Upper lobe of left lung (tissue), 6 donors: Measurements from ENCODE around the gene TUBB. TPM values are rescaled to one million over a fixed set of nuclear protein-coding genes. Genes with fewer than 3 reads are reported as not detected.

Experiments used
- ATAC-seq, 2 donors: fragments of 200-7000 bp; cut with Tn5 transposase; one replicate each; pipeline ENCODE4 v1.9.1; 2022; ENCODE audit warnings: mild to moderate bottlenecking in 2 of 2, moderate library complexity in 2 of 2; ENCODE audit not compliant: low FRiP score in 2 of 2
- DNase-seq, 2 donors: peaks; one replicate each; pipeline ENCODE4 v3.0.0-alpha.2; 2019 to 2020
- H3K27ac ChIP-seq, 4 donors: fragments of 200-600 bp; sonication (generic); one replicate each; pipeline ENCODE4 v1.5.1; 2016 to 2019
- H3K27me3 ChIP-seq, 4 donors: fragments of 200-600 bp; sonication (generic); one replicate each; pipeline ENCODE4 v1.5.1; 2017 to 2019
- H3K36me3 ChIP-seq, 4 donors: fragments of 200-600 bp; sonication (generic); one replicate each; pipeline ENCODE4 v1.5.1; 2016 to 2019
- H3K4me1 ChIP-seq, 4 donors: fragments of 200-600 bp; sonication (generic); one replicate each; pipeline ENCODE4 v1.5.1; 2018 to 2019
- H3K4me3 ChIP-seq, 4 donors: fragments of 200-600 bp; sonication (generic); one replicate each; pipeline ENCODE4 v1.5.1; 2017 to 2019; ENCODE audit warnings: mild to moderate bottlenecking in 2 of 4, moderate library complexity in 1 of 4
- H3K9me3 ChIP-seq, 4 donors: fragments of 200-600 bp; sonication (generic); one replicate each; pipeline ENCODE4 v1.5.1; 2018 to 2019
- EP300 ChIP-seq, 4 donors: sonication (generic); formaldehyde crosslinking; IDR thresholded peaks; one replicate each; pipeline ENCODE4 v1.5.1; 2017; ENCODE audit warnings: antibody characterized with exemption in 4 of 4, control low read depth in 2 of 4
- POLR2A ChIP-seq, 4 donors: fragments of 450-650 bp; IDR thresholded peaks; one replicate each; pipeline ENCODE4 v1.5.1; 2016 to 2017; ENCODE audit warnings: antibody characterized with exemption in 4 of 4, mild to moderate bottlenecking in 2 of 4
- POLR2AphosphoS5 ChIP-seq, 2 donors: sonication (generic); formaldehyde crosslinking; IDR thresholded peaks; one replicate each; pipeline ENCODE4 v1.5.1; 2017; ENCODE audit warnings: antibody characterized with exemption in 2 of 2
- WGBS, 2 donors: methylation state at CpG; one replicate each; pipeline ENCODE4 v1.1.5; 2017 to 2018; 5-methylcytosine and 5-hydroxymethylcytosine counted together
- total RNA-seq, 6 donors: library from RNA; depleted of rRNA in 4 of 6; stranded (reverse); fragments of >200 nt in 4 of 6; gene quantifications; one replicate each; pipeline versions ENCODE4 v1.1.0 to v1.2.1, GENCODE V29; 2016 to 2021
- TF ChIP-seq, protein P1 (sequence below), 6 experiments: fragments of 450-650 bp in 4 of 6; fragments of 200-600 bp in 2 of 6; sonication (generic) in 2 of 6; IDR thresholded peaks; one replicate each; pipeline ENCODE4 v1.5.1; 2016 to 2019; ENCODE audit warnings: antibody characterized with exemption in 6 of 6
- donor health status: DM: no; HTN: no; CAD: no; lungs with moderate emphysema.
- donor health status: DM: no; HTN: yes; CAD: no; lungs with severe emphysema.

Gene TUBB
- total RNA-seq, 6 donors from 2014 or later: 71.2 to 347 (median 149) TPM

DNA sequence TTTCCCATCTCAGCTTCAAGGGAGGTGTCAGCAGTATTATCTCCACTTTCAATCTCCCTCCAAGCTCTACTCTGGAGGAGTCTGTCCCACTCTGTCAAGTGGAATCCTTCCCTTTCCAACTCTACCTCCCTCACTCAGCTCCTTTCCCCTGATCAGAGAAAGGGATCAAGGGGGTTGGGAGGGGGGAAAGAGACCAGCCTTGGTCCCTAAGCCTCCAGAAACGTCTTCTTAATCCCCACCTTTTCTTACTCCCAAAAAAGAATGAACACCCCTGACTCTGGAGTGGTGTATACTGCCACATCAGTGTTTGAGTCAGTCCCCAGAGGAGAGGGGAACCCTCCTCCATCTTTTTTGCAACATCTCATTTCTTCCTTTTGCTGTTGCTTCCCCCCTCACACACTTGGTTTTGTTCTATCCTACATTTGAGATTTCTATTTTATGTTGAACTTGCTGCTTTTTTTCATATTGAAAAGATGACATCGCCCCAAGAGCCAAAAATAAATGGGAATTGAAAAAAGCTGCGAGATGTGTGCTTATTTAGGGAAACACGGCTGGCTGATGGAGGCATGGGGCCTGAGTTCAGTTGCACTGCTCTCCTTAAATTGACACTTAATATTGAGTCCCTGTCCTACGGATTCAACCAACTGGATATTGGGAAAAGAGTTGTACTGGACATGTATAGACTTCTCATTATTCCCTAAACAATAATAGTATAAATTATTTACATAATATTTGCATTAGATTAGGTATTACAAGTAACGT lies 4.9 kb downstream of the TUBB start:
- 50% methylated on average over 6 of the region's 6 CpGs for WGBS, 2 donors
- H3K4me3 ChIP-seq: no peak overlapping the region
- TF ChIP-seq EP300 (IDR thresholded peaks at IDR 0.05): no peak
- TF ChIP-seq, protein P1, sequence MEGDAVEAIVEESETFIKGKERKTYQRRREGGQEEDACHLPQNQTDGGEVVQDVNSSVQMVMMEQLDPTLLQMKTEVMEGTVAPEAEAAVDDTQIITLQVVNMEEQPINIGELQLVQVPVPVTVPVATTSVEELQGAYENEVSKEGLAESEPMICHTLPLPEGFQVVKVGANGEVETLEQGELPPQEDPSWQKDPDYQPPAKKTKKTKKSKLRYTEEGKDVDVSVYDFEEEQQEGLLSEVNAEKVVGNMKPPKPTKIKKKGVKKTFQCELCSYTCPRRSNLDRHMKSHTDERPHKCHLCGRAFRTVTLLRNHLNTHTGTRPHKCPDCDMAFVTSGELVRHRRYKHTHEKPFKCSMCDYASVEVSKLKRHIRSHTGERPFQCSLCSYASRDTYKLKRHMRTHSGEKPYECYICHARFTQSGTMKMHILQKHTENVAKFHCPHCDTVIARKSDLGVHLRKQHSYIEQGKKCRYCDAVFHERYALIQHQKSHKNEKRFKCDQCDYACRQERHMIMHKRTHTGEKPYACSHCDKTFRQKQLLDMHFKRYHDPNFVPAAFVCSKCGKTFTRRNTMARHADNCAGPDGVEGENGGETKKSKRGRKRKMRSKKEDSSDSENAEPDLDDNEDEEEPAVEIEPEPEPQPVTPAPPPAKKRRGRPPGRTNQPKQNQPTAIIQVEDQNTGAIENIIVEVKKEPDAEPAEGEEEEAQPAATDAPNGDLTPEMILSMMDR (IDR thresholded peaks at IDR 0.05): no peak
- TF ChIP-seq POLR2AphosphoS5 (IDR thresholded peaks at IDR 0.05): no peak
- no peak for TF ChIP-seq POLR2A (IDR thresholded peaks at IDR 0.05)
- H3K36me3 ChIP-seq: peaks cover 38 to 80% (median 63%) of the 10 kb centered on the region in 4 donors
- H3K27me3 ChIP-seq: no peaks in the 10 kb centered on the region
- no peaks in the 10 kb centered on the region for H3K9me3 ChIP-seq
- peak overlapping the region in 1 of 4 donors; percentile 30 for H3K27ac ChIP-seq
- no peak for DNase-seq
- H3K4me1 ChIP-seq: peaks cover 12 to 41% (median 30%) of the 10 kb centered on the region in 4 donors
- no peak for ATAC-seq

DNA sequence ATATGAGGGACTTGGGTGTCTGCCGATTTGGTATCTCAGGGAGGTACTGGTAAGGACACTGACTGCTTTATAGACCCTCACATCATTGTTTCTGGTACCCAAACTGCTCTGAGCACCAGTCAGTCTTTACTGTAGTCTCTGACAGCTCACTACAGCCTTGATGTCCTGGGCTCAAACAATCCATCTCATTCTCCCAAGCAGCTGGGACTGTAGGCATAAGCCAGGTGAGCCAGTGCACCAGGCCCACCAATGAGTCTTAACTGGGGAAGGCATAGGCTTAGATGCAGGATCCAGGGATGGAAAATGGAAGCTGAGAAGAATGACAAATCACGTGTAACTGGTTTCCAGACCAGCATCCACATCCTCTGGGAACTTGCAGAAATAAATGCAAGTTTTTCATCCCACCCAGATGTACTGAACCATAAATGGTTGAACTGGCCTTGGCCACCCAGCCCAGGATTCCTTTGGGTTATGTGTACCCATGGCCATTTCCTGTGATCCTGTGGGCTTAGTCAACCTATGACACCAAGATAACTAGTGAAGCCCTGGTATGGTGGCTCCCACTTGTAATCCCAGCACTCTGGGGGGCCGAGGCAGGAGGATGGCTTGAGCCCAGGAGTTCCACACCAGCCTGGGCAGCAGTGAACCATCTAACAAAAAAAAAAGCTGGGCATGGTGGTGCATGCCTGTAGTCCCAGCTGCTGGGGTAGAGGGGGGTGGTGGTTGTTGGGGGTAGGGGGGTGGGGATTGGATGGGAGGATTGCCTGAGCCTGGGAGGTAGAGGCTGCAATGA lies 5.8 kb downstream of the TUBB start:
- peaks cover 40 to 88% (median 69%) of the 10 kb centered on the region in 4 donors for H3K36me3 ChIP-seq
- no peak for DNase-seq
- peak overlapping the region in 2 of 4 donors; percentile 30 to 32 for H3K27ac ChIP-seq
- H3K27me3 ChIP-seq: no peaks in the 10 kb centered on the region
- no peak for TF ChIP-seq POLR2A (IDR thresholded peaks at IDR 0.05)
- TF ChIP-seq, protein P1 (IDR thresholded peaks at IDR 0.05): no peak
- no peak for TF ChIP-seq EP300 (IDR thresholded peaks at IDR 0.05)
- TF ChIP-seq POLR2AphosphoS5 (IDR thresholded peaks at IDR 0.05): no peak
- H3K9me3 ChIP-seq: no peaks in the 10 kb centered on the region
- peaks cover 18 to 49% (median 37%) of the 10 kb centered on the region in 4 donors for H3K4me1 ChIP-seq
- 53 to 59% methylated on average over 2 to 3 of the region's 3 CpGs for WGBS, 2 donors
- no peak for ATAC-seq
- H3K4me3 ChIP-seq: no peak overlapping the region

DNA sequence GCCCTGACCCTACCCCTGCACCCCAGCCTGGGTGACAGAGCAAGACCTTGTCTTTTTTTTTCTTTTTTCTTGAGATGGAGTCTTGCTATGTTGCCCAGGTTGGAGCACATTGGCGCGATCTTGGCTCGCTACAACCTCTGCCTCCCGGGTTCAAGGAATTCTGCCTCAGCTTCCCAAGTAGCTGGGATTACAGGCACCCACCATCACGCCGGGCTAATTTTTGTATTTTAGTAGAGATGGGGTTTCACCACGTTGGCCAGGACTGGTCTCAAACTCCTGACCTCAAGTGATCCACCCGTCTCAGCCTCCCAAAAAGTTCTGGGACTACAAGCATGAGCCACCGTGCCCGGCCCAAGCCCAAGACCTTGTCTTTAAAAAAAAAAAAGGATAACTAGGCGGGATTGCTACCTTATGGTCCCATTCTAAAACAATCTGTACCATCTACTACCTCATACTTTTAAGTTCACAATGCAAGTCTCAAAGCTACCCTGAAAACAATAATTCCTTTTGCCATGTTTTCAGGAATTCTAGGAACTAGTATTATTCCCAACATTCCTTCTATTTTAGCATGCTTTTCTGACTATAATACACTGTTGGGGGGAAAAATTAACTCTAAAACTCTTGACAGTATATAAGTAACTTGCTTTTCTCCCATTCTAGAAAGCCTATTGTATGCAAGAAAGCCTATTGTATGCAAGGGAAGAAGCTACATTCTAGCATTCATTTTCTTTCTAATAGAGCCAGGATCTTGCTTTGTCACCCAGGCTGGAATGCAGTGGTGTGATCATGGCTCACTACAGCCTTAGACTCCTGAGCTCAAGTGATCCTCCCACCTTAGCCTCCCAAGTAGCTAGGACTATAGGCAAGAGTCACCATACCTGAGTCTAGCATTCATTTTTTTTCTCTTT lies 6.6 kb downstream of the TUBB start:
- WGBS, 2 donors: 87 to 91% methylated on average over 11 of the region's 11 CpGs
- Histone ChIP-seq H3K4me3 (no peak overlapping the region), H3K4me1 (peaks cover 21 to 54% (median 38%) of the 10 kb centered on the region in 4 donors), H3K9me3 (no peaks in the 10 kb centered on the region), H3K27me3 (no peaks in the 10 kb centered on the region), H3K27ac (peak overlapping the region in 1 of 4 donors; percentile 32), H3K36me3 (peaks cover 40 to 94% (median 73%) of the 10 kb centered on the region in 4 donors)
- ATAC-seq: no peak
- DNase-seq: no peak
- TF ChIP-seq EP300 (IDR thresholded peaks at IDR 0.05) (no peak), POLR2AphosphoS5 (IDR thresholded peaks at IDR 0.05) (no peak), POLR2A (IDR thresholded peaks at IDR 0.05) (no peak)
- TF ChIP-seq, protein P1 (IDR thresholded peaks at IDR 0.05): no peak

DNA sequence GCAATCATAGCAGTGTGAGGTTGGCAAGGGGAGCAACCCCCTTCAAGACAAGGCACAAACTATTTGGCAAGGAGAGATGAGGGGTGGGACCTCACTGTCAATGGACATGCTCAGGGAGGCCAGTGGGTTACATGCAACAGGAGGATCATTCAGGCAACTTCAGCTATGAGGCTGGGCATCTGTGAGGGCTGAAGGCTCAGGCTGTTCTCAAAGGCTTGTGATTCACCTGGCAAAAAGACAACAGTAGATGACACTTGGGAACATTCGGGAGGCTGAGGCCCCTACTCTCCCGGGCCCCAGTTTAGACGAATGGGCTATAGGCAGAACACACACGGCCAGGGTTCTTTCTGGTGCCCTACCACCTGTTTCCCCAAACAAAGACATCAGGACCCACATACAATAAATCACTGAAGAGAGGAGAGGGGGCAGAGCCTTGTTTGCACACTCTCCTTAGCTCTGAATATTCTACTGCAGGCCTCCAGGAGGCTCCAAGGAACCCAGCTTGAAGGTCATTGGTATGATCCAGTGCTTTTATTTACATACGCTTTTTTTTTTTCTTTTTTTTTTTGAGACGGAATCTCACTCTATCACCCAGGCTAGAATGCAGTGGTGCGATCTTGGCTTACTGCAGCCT lies 7.9 kb downstream of the TUBB start:
- Histone ChIP-seq H3K36me3 (peaks cover 42 to 98% (median 80%) of the 10 kb centered on the region in 4 donors), H3K27ac (peak overlapping the region in 2 of 4 donors; percentile 11 to 22), H3K27me3 (no peaks in the 10 kb centered on the region), H3K9me3 (no peaks in the 10 kb centered on the region), H3K4me1 (peaks cover 10 to 42% (median 26%) of the 10 kb centered on the region in 4 donors), H3K4me3 (no peak overlapping the region)
- TF ChIP-seq, protein P1 (IDR thresholded peaks at IDR 0.05): no peak
- TF ChIP-seq POLR2AphosphoS5 (IDR thresholded peaks at IDR 0.05) (no peak), EP300 (IDR thresholded peaks at IDR 0.05) (no peak)
- DNase-seq (no peak), ATAC-seq (no peak)
- 70 to 72% methylated on average over 6 to 7 of the region's 7 CpGs for WGBS, 2 donors
